ENCODE results near the gene TEAD4. TPM values are rescaled to one million over a fixed set of nuclear protein-coding genes. Genes with fewer than 3 reads are reported as not detected.

Gene TEAD4
- total RNA-seq, 2 donors from 2014 or later = 35.7 to 82.5 TPM

DNA sequence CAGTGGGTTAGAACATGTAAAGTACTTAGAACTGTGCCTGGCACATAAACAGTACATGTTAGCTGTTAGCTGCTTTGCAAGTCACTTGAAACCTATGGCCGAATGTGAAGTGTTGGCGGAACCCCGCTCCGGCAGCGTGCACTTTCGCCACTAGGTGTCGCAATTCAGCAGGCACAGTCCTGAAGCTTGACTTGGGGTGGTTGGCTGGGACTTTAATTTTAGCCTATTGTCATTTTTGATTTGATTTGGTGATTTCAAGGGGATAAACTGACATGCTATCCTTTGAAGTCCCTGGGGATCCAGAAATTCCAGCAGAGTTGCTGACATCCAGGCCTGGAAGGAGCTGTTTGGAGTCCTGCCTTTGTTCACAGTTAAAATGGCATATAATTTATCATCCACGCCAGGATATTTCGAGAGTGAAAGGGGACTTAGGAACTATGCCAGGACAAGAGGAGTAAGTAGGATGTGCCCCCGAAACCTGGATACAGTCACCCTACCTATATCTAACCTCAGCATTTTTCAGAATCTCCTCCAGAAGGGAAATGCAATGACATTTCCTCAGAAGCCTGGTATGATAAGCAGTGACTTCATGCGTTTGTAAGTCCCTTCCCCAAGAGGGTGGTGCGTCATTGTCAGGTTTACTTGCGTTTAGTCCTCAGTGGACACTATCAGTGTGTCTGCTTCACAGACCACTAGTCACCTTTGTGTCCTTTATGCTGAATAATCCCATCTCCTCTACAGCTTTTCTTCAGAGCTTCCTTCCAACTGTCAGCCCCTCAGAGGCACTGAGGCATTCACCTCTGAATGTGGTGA, 114.4 kb downstream of the TEAD4 start:
- H3K27me3 ChIP-seq (ENCODE audit: control insufficient read depth, insufficient read depth, low read length, poor library complexity, severe bottlenecking) = peaks cover 5% of the 10 kb centered on the region
- H3K9ac ChIP-seq (ENCODE audit: extremely low read depth, low read length, poor library complexity, severe bottlenecking) = no peak overlapping the region
- H3K4me1 Mint-ChIP-seq = peaks cover 20% of the 10 kb centered on the region
- H3K27ac ChIP-seq (ENCODE audit: low read depth, low read length) = no peak overlapping the region
- TF ChIP-seq, protein P1, sequence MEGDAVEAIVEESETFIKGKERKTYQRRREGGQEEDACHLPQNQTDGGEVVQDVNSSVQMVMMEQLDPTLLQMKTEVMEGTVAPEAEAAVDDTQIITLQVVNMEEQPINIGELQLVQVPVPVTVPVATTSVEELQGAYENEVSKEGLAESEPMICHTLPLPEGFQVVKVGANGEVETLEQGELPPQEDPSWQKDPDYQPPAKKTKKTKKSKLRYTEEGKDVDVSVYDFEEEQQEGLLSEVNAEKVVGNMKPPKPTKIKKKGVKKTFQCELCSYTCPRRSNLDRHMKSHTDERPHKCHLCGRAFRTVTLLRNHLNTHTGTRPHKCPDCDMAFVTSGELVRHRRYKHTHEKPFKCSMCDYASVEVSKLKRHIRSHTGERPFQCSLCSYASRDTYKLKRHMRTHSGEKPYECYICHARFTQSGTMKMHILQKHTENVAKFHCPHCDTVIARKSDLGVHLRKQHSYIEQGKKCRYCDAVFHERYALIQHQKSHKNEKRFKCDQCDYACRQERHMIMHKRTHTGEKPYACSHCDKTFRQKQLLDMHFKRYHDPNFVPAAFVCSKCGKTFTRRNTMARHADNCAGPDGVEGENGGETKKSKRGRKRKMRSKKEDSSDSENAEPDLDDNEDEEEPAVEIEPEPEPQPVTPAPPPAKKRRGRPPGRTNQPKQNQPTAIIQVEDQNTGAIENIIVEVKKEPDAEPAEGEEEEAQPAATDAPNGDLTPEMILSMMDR (conservative IDR thresholded peaks at IDR 0.05) = peak; percentile 100
- H3K36me3 ChIP-seq (ENCODE audit: control insufficient read depth, insufficient read depth, low read length) = no peaks in the 10 kb centered on the region
- 33 to 34% methylated on average over 12 of the region's 13 CpGs for WGBS, 2 experiments (ENCODE audit: insufficient coverage in 1 of 2, insufficient read length in 1 of 2)
- no peaks in the 10 kb centered on the region for H3K4me1 ChIP-seq (ENCODE audit: control insufficient read depth, insufficient read depth, low read length)
- no peaks in the 10 kb centered on the region for H3K9me3 Mint-ChIP-seq
- H3K27ac Mint-ChIP-seq = no peak overlapping the region
- no peaks in the 10 kb centered on the region for H3K36me3 Mint-ChIP-seq (ENCODE audit: low read depth)
- no peak overlapping the region for H3K4me3 ChIP-seq (ENCODE audit: low read length)
- no peak overlapping the region for H3K4me3 Mint-ChIP-seq
- DNase-seq = peak; percentile 99
- H3K27me3 Mint-ChIP-seq (ENCODE audit: insufficient read depth) = peaks cover 13% of the 10 kb centered on the region
- no peaks in the 10 kb centered on the region for H3K9me3 ChIP-seq (ENCODE audit: control insufficient read depth, low read length)

- Histone ChIP-seq H3K27ac (ENCODE audit: low read depth, low read length) (no peak overlapping the region), H3K36me3 (ENCODE audit: control insufficient read depth, insufficient read depth, low read length) (no peaks in the 10 kb centered on the region), H3K27me3 (ENCODE audit: control insufficient read depth, insufficient read depth, low read length, poor library complexity, severe bottlenecking) (peaks cover 5% of the 10 kb centered on the region), H3K9me3 (ENCODE audit: control insufficient read depth, low read length) (no peaks in the 10 kb centered on the region), H3K4me1 (ENCODE audit: control insufficient read depth, insufficient read depth, low read length) (no peaks in the 10 kb centered on the region), H3K9ac (ENCODE audit: extremely low read depth, low read length, poor library complexity, severe bottlenecking) (no peak overlapping the region), H3K4me3 (ENCODE audit: low read length) (no peak overlapping the region)
- H3K9me3 Mint-ChIP-seq = no peaks in the 10 kb centered on the region
- no peak for DNase-seq
- peaks cover 2% of the 10 kb centered on the region for H3K36me3 Mint-ChIP-seq (ENCODE audit: low read depth)
- no peak overlapping the region for H3K27ac Mint-ChIP-seq
- peaks cover 20% of the 10 kb centered on the region for H3K4me1 Mint-ChIP-seq
- no peak overlapping the region for H3K4me3 Mint-ChIP-seq
- TF ChIP-seq, protein P1 (conservative IDR thresholded peaks at IDR 0.05) = no peak
- peaks cover 13% of the 10 kb centered on the region for H3K27me3 Mint-ChIP-seq (ENCODE audit: insufficient read depth)
- 95 to 96% methylated on average over 5 to 6 of the region's 6 CpGs for WGBS, 2 experiments (ENCODE audit: insufficient coverage in 1 of 2, insufficient read length in 1 of 2)
These were observed 116.1 kb downstream of the TEAD4 start for GRCh38 chr12:3075315-3075714.

DNA sequence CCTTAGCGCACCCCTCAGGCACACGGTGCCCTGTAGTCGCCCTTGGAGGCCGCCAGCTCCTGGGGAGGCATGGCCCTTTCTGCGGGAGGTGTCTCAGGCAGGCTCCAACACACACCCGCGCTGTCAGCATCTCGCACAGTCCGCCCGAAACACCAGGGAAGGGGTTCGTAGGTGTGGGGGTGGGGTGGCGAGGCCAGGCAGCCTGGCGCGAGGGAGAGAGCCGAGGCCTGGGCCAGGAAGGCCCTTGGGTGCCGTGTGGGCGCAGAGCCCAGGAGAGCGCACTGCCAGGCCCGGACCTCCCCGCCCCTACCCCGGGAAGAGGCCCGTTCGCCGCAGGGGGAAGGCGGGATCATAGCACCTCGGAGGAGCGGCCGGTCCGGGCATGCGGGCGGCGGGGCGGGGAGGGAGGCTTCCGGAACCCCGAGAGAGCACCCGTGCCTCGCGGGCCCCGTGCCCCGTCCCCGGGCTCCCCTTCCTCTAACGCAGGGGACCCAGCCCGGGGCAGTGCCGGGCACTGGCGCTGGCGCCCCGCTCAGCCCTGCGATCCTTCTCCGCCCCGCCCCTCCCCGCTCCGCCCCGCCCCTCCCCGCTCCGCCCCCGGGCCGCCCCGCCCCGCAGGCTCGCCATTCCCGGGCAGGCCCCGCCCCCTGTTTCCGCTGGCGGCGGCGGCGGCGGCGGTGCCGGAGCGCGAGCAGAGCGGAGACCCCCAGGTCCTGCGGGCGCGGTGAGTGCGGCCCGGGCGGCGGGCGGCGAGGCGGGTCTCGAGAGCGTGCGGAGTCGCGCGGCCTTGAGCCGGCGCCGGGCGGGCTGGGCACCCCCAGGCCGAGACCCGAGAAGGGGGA, 117.8 kb downstream of the TEAD4 start, which contains the start of gene TSPAN9:
TSPAN9 (plus strand) TSS at position 650 of the 842 bp plus-strand sequence. CDS start 123,815 bp downstream, outside the sequence.
- peaks cover 24% of the 10 kb centered on the region for H3K4me1 Mint-ChIP-seq
- H3K4me3 ChIP-seq (ENCODE audit: low read length) = peak within 1 kb of the TSS; percentile 86
- DNase-seq = peak; percentile 94
- no peaks in the 10 kb centered on the region for H3K9me3 ChIP-seq (ENCODE audit: control insufficient read depth, low read length)
- H3K27ac ChIP-seq (ENCODE audit: low read depth, low read length) = no peak within 1 kb of the TSS
- H3K4me3 Mint-ChIP-seq = peak within 1 kb of the TSS; percentile 72
- no peaks in the 10 kb centered on the region for H3K9me3 Mint-ChIP-seq
- H3K27ac Mint-ChIP-seq = peak within 1 kb of the TSS; percentile 90
- TF ChIP-seq, protein P1 (conservative IDR thresholded peaks at IDR 0.05) = no peak
- 3 to 11% methylated on average over 10 to 83 of the region's 95 CpGs for WGBS, 2 experiments (ENCODE audit: insufficient coverage in 1 of 2, insufficient read length in 1 of 2)
- H3K36me3 ChIP-seq (ENCODE audit: control insufficient read depth, insufficient read depth, low read length) = no peaks in the 10 kb centered on the region
- peaks cover 5% of the 10 kb centered on the region for H3K4me1 ChIP-seq (ENCODE audit: control insufficient read depth, insufficient read depth, low read length)
- peaks cover 8% of the 10 kb centered on the region for H3K36me3 Mint-ChIP-seq (ENCODE audit: low read depth)
- H3K27me3 ChIP-seq (ENCODE audit: control insufficient read depth, insufficient read depth, low read length, poor library complexity, severe bottlenecking) = peaks cover 5% of the 10 kb centered on the region
- H3K27me3 Mint-ChIP-seq (ENCODE audit: insufficient read depth) = peaks cover 13% of the 10 kb centered on the region
- H3K9ac ChIP-seq (ENCODE audit: extremely low read depth, low read length, poor library complexity, severe bottlenecking) = peak within 1 kb of the TSS; percentile 28
